H1 (cell line): Measurements from ENCODE around the gene PLPPR3. TPM values are rescaled to one million over a fixed set of nuclear protein-coding genes. Genes with fewer than 3 reads are reported as not detected.

Experiments
- CTCF ChIA-PET: fragments of 300-600 bp; sonication (Branson Sonifier 250); formaldehyde crosslinking; loops from one replicate; lab custom pipeline; 2021; ENCODE audit not compliant: partially characterized antibody; lab: Charles Lee
- POLR2A ChIA-PET: fragments of 300-600 bp; sonication (Branson Sonifier 250); formaldehyde crosslinking; loops from one replicate; lab custom pipeline; 2021; ENCODE audit warnings: inconsistent platforms; ENCODE audit not compliant: partially characterized antibody; lab: Charles Lee
- DNase-seq, 2 experiments: peaks; one replicate each; pipeline versions ENCODE4 v3.0.0 to v3.0.0-alpha.2; 2010 to 2022; ENCODE audit warnings: low spot score in 2 of 2, low read depth in 1 of 2, mixed read lengths in 1 of 2
- FAIRE-seq: peaks from 2 replicates; lab custom pipeline; 2011; peaks lifted over from hg19 to GRCh38; lab: Jason Lieb, UNC
- H2AFZ ChIP-seq: 2 replicates; pipeline ENCODE4 v1.8.1; 2012; ENCODE audit warnings: low read length, inconsistent platforms
- H2AK5ac ChIP-seq: 2 replicates; pipeline ENCODE4 v1.6.1; 2013; ENCODE audit warnings: low read depth, low read length
- H2BK120ac ChIP-seq: replicated peaks from 2 replicates; pipeline ENCODE3; 2013; ENCODE audit warnings: low read depth, low read length, inconsistent platforms
- H2BK12ac ChIP-seq: 2 replicates; pipeline ENCODE4 v1.6.1; 2013; ENCODE audit warnings: low read depth, low read length
- H2BK15ac ChIP-seq: 2 replicates; pipeline ENCODE4 v1.6.1; 2013; ENCODE audit warnings: low read length
- H2BK20ac ChIP-seq: 2 replicates; pipeline ENCODE4 v1.6.1; 2013; ENCODE audit warnings: low read length
- H2BK5ac ChIP-seq: 2 replicates; pipeline ENCODE4 v1.6.1; 2013; ENCODE audit warnings: low read depth, low read length
- H3K14ac ChIP-seq: 2 replicates; pipeline ENCODE4 v1.6.1; 2013; ENCODE audit warnings: inconsistent platforms; ENCODE audit not compliant: insufficient read length
- H3K18ac ChIP-seq: 2 replicates; pipeline ENCODE4 v1.6.1; 2013; ENCODE audit warnings: low read length; ENCODE audit errors: extremely low read depth
- H3K23ac ChIP-seq: 2 replicates; pipeline ENCODE4 v1.6.1; 2013; ENCODE audit warnings: inconsistent platforms; ENCODE audit not compliant: insufficient read length
- H3K23me2 ChIP-seq: 2 replicates; pipeline ENCODE4 v1.6.1; 2013; ENCODE audit warnings: low read depth, low read length
- H3K27ac ChIP-seq: 2 replicates; pipeline ENCODE4 v1.6.1; 2011; ENCODE audit warnings: low read depth, low read length, inconsistent platforms
- H3K27me3 ChIP-seq, 4 experiments: replicated peaks in 1 of 4; 1 replicate in 1 of 4; 2 replicates in 3 of 4; pipeline versions ENCODE4 v1.6.1 to v1.8.1; 2011 to 2013; ENCODE audit warnings: low read length in 3 of 4, mild to moderate bottlenecking in 3 of 4, inconsistent platforms in 2 of 4, mixed read lengths in 2 of 4, moderate library complexity in 1 of 4; ENCODE audit not compliant: control insufficient read depth in 3 of 4, insufficient read depth in 3 of 4; ENCODE audit errors: extremely low read depth in 1 of 4
- H3K36me3 ChIP-seq, 4 experiments: 2 replicates each; pipeline versions ENCODE4 v1.6.1 to v1.8.1; 2011 to 2013; ENCODE audit warnings: mild to moderate bottlenecking in 4 of 4, low read length in 3 of 4, moderate library complexity in 2 of 4, control low read depth in 1 of 4, inconsistent platforms in 1 of 4; ENCODE audit not compliant: insufficient read depth in 4 of 4, control insufficient read depth in 2 of 4
- H3K4ac ChIP-seq: replicated peaks from 2 replicates; pipeline ENCODE3; 2013; ENCODE audit warnings: low read length, low read depth, mixed read lengths, inconsistent platforms; ENCODE audit not compliant: insufficient read length
- H3K4me1 ChIP-seq, 4 experiments: replicated peaks in 1 of 4; 1 replicate in 1 of 4; 2 replicates in 3 of 4; pipeline versions ENCODE4 v1.6.1 to v1.8.1; 2011 to 2013; ENCODE audit warnings: low read length in 3 of 4, inconsistent platforms in 2 of 4, mixed read lengths in 1 of 4; ENCODE audit not compliant: insufficient read depth in 4 of 4, control insufficient read depth in 3 of 4
- H3K4me2 ChIP-seq, 2 experiments: 2 replicates each; pipeline versions ENCODE4 v1.6.1 to v1.8.1; 2011 to 2013; ENCODE audit warnings: low read depth in 2 of 2, low read length in 2 of 2, control low read depth in 1 of 2, inconsistent platforms in 1 of 2, mild to moderate bottlenecking in 1 of 2; ENCODE audit not compliant: insufficient read depth in 1 of 2
- H3K4me3 ChIP-seq, 4 experiments: fragments of 200-600, 300-600 bp in 1 of 4; sonication (generic), shearing (Covaris generic), sonication (Bioruptor Twin) in 1 of 4; 2 replicates each; pipeline versions ENCODE4 v1.5.1 to v1.8.1; 2011 to 2016; ENCODE audit warnings: low read length in 4 of 4, low read depth in 3 of 4, control low read depth in 2 of 4, inconsistent platforms in 2 of 4, mild to moderate bottlenecking in 2 of 4, mixed read lengths in 1 of 4, moderate library complexity in 1 of 4; ENCODE audit not compliant: insufficient read depth in 2 of 4; ENCODE audit errors: extremely low read depth in 1 of 4
- H3K56ac ChIP-seq: replicated peaks from 2 replicates; pipeline ENCODE3; 2013; ENCODE audit warnings: low read depth, mild to moderate bottlenecking, mixed read lengths, low read length, inconsistent platforms; ENCODE audit not compliant: insufficient read length
- H3K79me1 ChIP-seq: 2 replicates; pipeline ENCODE4 v1.6.1; 2013; ENCODE audit warnings: low read depth, low read length, control low read depth
- H3K79me2 ChIP-seq, 2 experiments: 2 replicates each; pipeline versions ENCODE4 v1.6.1 to v1.8.1; 2012 to 2013; ENCODE audit warnings: low read length in 2 of 2, mild to moderate bottlenecking in 2 of 2, inconsistent platforms in 1 of 2; ENCODE audit not compliant: insufficient read depth in 2 of 2, control insufficient read depth in 1 of 2
- H3K9ac ChIP-seq, 4 experiments: replicated peaks in 1 of 4; 1 replicate in 1 of 4; 2 replicates in 3 of 4; pipeline versions ENCODE4 v1.6.1 to v1.8.1; 2011 to 2013; ENCODE audit warnings: low read depth in 3 of 4, low read length in 3 of 4, control low read depth in 2 of 4, mild to moderate bottlenecking in 2 of 4, moderate library complexity in 2 of 4, inconsistent platforms in 1 of 4; ENCODE audit errors: extremely low read depth in 1 of 4
- H3K9me3 ChIP-seq, 2 experiments: 2 replicates each; pipeline versions ENCODE4 v1.6.1 to v1.8.1; 2012 to 2013; ENCODE audit warnings: mild to moderate bottlenecking in 2 of 2, moderate library complexity in 2 of 2, control low read depth in 1 of 2, inconsistent platforms in 1 of 2, low read depth in 1 of 2, low read length in 1 of 2, mixed read lengths in 1 of 2; ENCODE audit not compliant: insufficient read depth in 2 of 2
- H4K20me1 ChIP-seq, 2 experiments: replicated peaks in 1 of 2; 2 replicates each; pipeline versions ENCODE3 to v1.8.1; 2011 to 2013; ENCODE audit warnings: inconsistent platforms in 2 of 2, low read length in 2 of 2, mild to moderate bottlenecking in 1 of 2; ENCODE audit not compliant: insufficient read depth in 2 of 2, control insufficient read depth in 1 of 2
- H4K5ac ChIP-seq: 2 replicates; pipeline ENCODE4 v1.6.1; 2013; ENCODE audit warnings: low read length, low read depth, mixed read lengths, inconsistent platforms; ENCODE audit not compliant: insufficient read length
- H4K8ac ChIP-seq: 2 replicates; pipeline ENCODE4 v1.8.0; 2013; ENCODE audit warnings: mild to moderate bottlenecking, moderate library complexity, low read length, inconsistent platforms; ENCODE audit not compliant: insufficient read depth; ENCODE audit errors: extremely low read depth
- H4K91ac ChIP-seq: replicated peaks from 2 replicates; pipeline ENCODE3; 2013; ENCODE audit warnings: low read length, mixed read lengths, inconsistent platforms; ENCODE audit not compliant: insufficient read length
- ASH2L ChIP-seq: fragments of 200-600, 300-600 bp; sonication (generic); IDR thresholded peaks from one replicate; pipeline ENCODE4 v1.7.1; 2017; ENCODE audit warnings: low read length
- BRCA1 ChIP-seq: IDR thresholded peaks from 2 replicates; pipeline ENCODE4 v1.6.1; 2012; ENCODE audit warnings: low read depth, low read length, improper control_type of control experiment
- CBX8 ChIP-seq: fragments of 300-800, 300-1000 bp; sonication (generic); IDR thresholded peaks from 2 replicates; pipeline ENCODE4 v1.7.1; 2016; ENCODE audit warnings: low read depth, low read length, borderline replicate concordance
- HDAC2 ChIP-seq, 2 experiments: fragments of 300-600 bp in 1 of 2; sonication (generic) in 1 of 2; IDR thresholded peaks; 2 replicates each; pipeline ENCODE4 v1.6.1; 2011 to 2012; ENCODE audit warnings: low read depth in 2 of 2, low read length in 2 of 2, mild to moderate bottlenecking in 2 of 2, moderate library complexity in 2 of 2, borderline replicate concordance in 1 of 2, inconsistent platforms in 1 of 2
- KDM1A ChIP-seq: fragments of 200-600, 300-600 bp; sonication (generic); IDR thresholded peaks from 2 replicates; pipeline ENCODE4 v1.7.1; 2016; ENCODE audit warnings: mild to moderate bottlenecking, low read length, borderline replicate concordance
- KDM5A ChIP-seq: fragments of 200-600 bp; IDR thresholded peaks from 2 replicates; pipeline ENCODE4 v1.7.1; 2012; ENCODE audit warnings: mild to moderate bottlenecking, low read length, inconsistent platforms, mixed read lengths
- RFX5 ChIP-seq: IDR thresholded peaks from 2 replicates; pipeline ENCODE4 v1.6.1; 2011; ENCODE audit warnings: low read depth, low read length, improper control_type of control experiment, borderline replicate concordance
- TAF7 ChIP-seq: optimal IDR thresholded peaks from 2 replicates; pipeline ENCODE3; 2011; ENCODE audit warnings: low read depth, mild to moderate bottlenecking, inconsistent platforms, low read length, moderate library complexity, borderline replicate concordance
- WGBS, 2 experiments: shearing (Covaris generic) in 1 of 2; methylation state at CpG; one replicate each; pipeline versions ENCODE4 v1.1.6 to v1.1.7; 2013 to 2015; ENCODE audit warnings: low lambda C conversion rate in 2 of 2, mixed read lengths in 2 of 2, inconsistent platforms in 1 of 2, low coverage in 1 of 2, missing lambda C conversion rate in 1 of 2; ENCODE audit not compliant: insufficient replicate concordance in 2 of 2, insufficient coverage in 1 of 2, insufficient read length in 1 of 2; ENCODE audit errors: extremely low coverage in 1 of 2, missing lambda C conversion rate in 1 of 2; 5-methylcytosine and 5-hydroxymethylcytosine counted together
- polyA plus RNA-seq, 7 experiments: library from polyadenylated mRNA; depleted of rRNA in 3 of 7; stranded (reverse) in 5 of 7; unstranded in 2 of 7; fragments of >200 nt in 5 of 7; fragments of 200-250 nt in 2 of 7; gene quantifications; 1 replicate in 5 of 7; 2 replicates in 1 of 7; 4 replicates in 1 of 7; pipeline versions ENCODE4 v1.2.1 to v1.2.3, GENCODE V29; 2011 to 2013; ENCODE audit warnings: missing spikeins in 2 of 7, mixed read lengths in 2 of 7
- total RNA-seq: library from RNA; stranded (reverse); fragmentation: NEBNext Ultra II Directional; extraction: Animal tissue kit (Norgen Biotek cat#: 25700); gene quantifications from 2 replicates; pipeline ENCODE4 v1.2.1, GENCODE V29; 2021
- TF ChIP-seq, protein P1 (sequence below), 3 experiments: IDR thresholded peaks; 1 replicate in 2 of 3; 2 replicates in 1 of 3; pipeline versions ENCODE4 v1.5.1 to v1.6.1; 2011; ENCODE audit warnings: low read length in 3 of 3, mild to moderate bottlenecking in 3 of 3, inconsistent platforms in 2 of 3, low read depth in 1 of 3, moderate library complexity in 1 of 3; ENCODE audit not compliant: insufficient read depth in 1 of 3; ENCODE audit errors: control extremely low read depth in 1 of 3
- TF ChIP-seq, protein P2 (sequence below): IDR thresholded peaks from 2 replicates; pipeline ENCODE4 v1.6.1; 2012; ENCODE audit warnings: inconsistent platforms

PLPPR3 gene
- total and polyA plus RNA-seq, 2 of the 8 experiments (the other 6 are each of a cell fraction or from before 2014, with no cell fraction given): 71.7 to 76.4 TPM

DNA sequence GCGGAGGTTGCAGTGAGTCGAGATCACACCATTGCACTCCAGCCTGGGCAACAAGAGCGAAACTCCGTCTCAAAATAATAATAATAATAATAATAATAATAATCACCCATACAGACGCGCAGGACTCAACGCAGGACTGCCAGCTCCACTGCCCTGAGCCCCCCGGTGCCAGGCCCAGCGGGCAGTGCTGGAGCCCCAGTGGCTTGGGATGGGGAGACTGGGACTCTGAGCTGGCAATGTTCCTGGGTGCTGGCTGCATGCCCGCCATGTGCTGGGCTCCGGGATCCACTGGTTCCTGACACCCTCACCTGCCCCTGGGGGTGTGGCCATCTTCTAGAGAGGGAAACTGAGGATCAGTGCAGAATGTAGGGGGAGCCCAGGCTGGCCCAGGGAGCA lies 5.6 kb upstream of the PLPPR3 start:
- no peak overlapping the region for H3K4me2 ChIP-seq
- no peak for FAIRE-seq
- H3K18ac ChIP-seq: no peak overlapping the region
- no peaks in the 10 kb centered on the region for H3K9me3 ChIP-seq
- H2BK5ac ChIP-seq: no peak overlapping the region
- no peaks in the 10 kb centered on the region; the same call in 1 of the 2 replicates for H3K23me2 ChIP-seq
- 96% methylated on average over 11 of the region's 11 CpGs; no CpG with 5 or more reads in 1 of the 2 experiments for WGBS, 2 experiments
- CTCF ChIA-PET: interaction anchor here (1.1 to 1.8 kb wide), 3 partner anchors 10 to 70 kb away, joined by 3 to 4 read pairs (median 4); no protein-coding TSS in a partner anchor
- H3K23ac ChIP-seq: no peak overlapping the region
- H4K20me1 ChIP-seq: no peaks in the 10 kb centered on the region
- H2BK15ac ChIP-seq: no peak overlapping the region
- no peak overlapping the region for H4K5ac ChIP-seq
- POLR2A ChIA-PET: interaction anchor here (1.2 to 12.0 kb wide), 4 partner anchors 10 to 36 kb away, joined by 4 to 277 read pairs (median 7); partner anchors contain the start of gene PTBP1
- H3K4me3 ChIP-seq: no peak overlapping the region
- H2BK20ac ChIP-seq: no peak overlapping the region
- H2AK5ac ChIP-seq: no peak overlapping the region
- no peak overlapping the region for H4K8ac ChIP-seq
- H3K36me3 ChIP-seq: no peaks in the 10 kb centered on the region
- H3K79me1 ChIP-seq: no peaks in the 10 kb centered on the region
- H3K14ac ChIP-seq: no peak overlapping the region
- no peaks in the 10 kb centered on the region for H3K79me2 ChIP-seq
- H3K56ac ChIP-seq: no peak overlapping the region
- H2AFZ ChIP-seq: no peak overlapping the region
- H2BK120ac ChIP-seq: no peak overlapping the region
- no peak overlapping the region for H3K4ac ChIP-seq
- no peak overlapping the region for H3K9ac ChIP-seq
- H4K91ac ChIP-seq: no peak overlapping the region
- H2BK12ac ChIP-seq: no peak overlapping the region
- no peak overlapping the region for H3K27ac ChIP-seq
- peaks cover 0 to 7% (median 5%) of the 10 kb centered on the region in 4 experiments; a peak in 5 of 7 replicates for H3K4me1 ChIP-seq
- H3K27me3 ChIP-seq: no peaks in the 10 kb centered on the region
- DNase-seq: no peak
- no peak for TF ChIP-seq RFX5
- TF ChIP-seq, protein P1, sequence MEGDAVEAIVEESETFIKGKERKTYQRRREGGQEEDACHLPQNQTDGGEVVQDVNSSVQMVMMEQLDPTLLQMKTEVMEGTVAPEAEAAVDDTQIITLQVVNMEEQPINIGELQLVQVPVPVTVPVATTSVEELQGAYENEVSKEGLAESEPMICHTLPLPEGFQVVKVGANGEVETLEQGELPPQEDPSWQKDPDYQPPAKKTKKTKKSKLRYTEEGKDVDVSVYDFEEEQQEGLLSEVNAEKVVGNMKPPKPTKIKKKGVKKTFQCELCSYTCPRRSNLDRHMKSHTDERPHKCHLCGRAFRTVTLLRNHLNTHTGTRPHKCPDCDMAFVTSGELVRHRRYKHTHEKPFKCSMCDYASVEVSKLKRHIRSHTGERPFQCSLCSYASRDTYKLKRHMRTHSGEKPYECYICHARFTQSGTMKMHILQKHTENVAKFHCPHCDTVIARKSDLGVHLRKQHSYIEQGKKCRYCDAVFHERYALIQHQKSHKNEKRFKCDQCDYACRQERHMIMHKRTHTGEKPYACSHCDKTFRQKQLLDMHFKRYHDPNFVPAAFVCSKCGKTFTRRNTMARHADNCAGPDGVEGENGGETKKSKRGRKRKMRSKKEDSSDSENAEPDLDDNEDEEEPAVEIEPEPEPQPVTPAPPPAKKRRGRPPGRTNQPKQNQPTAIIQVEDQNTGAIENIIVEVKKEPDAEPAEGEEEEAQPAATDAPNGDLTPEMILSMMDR (IDR thresholded peaks at IDR 0.05; ENCODE audit: control extremely low read depth in 1 of 3, insufficient read depth in 1 of 3, low read depth in 1 of 3, low read length in 3 of 3): no peak
- no peak for TF ChIP-seq KDM1A
- TF ChIP-seq TAF7: no peak
- no peak for TF ChIP-seq CBX8
- no peak for TF ChIP-seq HDAC2 (IDR thresholded peaks at IDR 0.05; ENCODE audit: borderline replicate concordance in 1 of 2, low read depth in 2 of 2, low read length in 2 of 2)
- no peak for TF ChIP-seq BRCA1
- TF ChIP-seq, protein P2, sequence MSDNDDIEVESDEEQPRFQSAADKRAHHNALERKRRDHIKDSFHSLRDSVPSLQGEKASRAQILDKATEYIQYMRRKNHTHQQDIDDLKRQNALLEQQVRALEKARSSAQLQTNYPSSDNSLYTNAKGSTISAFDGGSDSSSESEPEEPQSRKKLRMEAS: no peak
- TF ChIP-seq ASH2L: no peak
- no peak for TF ChIP-seq KDM5A
